Upper lobe of left lung (tissue), 4 donors: ENCODE data around the gene KCTD4.

Source experiments
- POLR2A ChIP-seq, 4 donors: fragments of 450-650 bp; IDR thresholded peaks; one replicate each; pipeline ENCODE4 v1.5.1; 2016 to 2017; ENCODE audit warnings: antibody characterized with exemption in 4 of 4, mild to moderate bottlenecking in 2 of 4
- TF ChIP-seq, protein P1 (sequence below), 6 experiments: fragments of 450-650 bp in 4 of 6; fragments of 200-600 bp in 2 of 6; sonication (generic) in 2 of 6; IDR thresholded peaks; one replicate each; pipeline ENCODE4 v1.5.1; 2016 to 2019; ENCODE audit warnings: antibody characterized with exemption in 6 of 6

DNA sequence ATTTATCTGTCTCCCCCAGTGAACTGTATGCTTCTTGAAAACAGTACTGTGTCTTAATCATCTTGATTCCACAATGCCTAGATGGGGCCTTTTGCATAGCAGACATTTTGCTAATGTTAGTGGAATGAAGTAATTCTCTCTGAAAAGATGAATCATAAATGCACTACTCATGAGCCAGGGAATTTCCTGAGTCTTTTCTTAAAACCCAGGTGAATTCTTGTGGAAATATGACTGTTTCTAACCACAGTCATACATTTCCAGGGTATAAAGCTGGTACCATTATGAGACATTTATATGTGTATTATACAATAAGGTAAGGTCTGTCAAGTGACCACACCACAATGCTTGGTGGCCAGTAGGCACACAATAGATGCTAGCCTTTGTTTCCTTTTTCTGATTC is 5.5 kb upstream of the KCTD4 start:
- TF ChIP-seq, protein P1, sequence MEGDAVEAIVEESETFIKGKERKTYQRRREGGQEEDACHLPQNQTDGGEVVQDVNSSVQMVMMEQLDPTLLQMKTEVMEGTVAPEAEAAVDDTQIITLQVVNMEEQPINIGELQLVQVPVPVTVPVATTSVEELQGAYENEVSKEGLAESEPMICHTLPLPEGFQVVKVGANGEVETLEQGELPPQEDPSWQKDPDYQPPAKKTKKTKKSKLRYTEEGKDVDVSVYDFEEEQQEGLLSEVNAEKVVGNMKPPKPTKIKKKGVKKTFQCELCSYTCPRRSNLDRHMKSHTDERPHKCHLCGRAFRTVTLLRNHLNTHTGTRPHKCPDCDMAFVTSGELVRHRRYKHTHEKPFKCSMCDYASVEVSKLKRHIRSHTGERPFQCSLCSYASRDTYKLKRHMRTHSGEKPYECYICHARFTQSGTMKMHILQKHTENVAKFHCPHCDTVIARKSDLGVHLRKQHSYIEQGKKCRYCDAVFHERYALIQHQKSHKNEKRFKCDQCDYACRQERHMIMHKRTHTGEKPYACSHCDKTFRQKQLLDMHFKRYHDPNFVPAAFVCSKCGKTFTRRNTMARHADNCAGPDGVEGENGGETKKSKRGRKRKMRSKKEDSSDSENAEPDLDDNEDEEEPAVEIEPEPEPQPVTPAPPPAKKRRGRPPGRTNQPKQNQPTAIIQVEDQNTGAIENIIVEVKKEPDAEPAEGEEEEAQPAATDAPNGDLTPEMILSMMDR (IDR thresholded peaks at IDR 0.05), result no peak
- TF ChIP-seq POLR2A (IDR thresholded peaks at IDR 0.05), result no peak
